Uterus (tissue), 2 donors: ENCODE results near the gene LTBP1.

Experiments used
- POLR2A ChIP-seq, 2 donors: fragments of 450-650 bp; IDR thresholded peaks; one replicate each; pipeline ENCODE4 v1.6.1; 2016; ENCODE audit warnings: antibody characterized with exemption in 2 of 2, mild to moderate bottlenecking in 1 of 2, moderate library complexity in 1 of 2
- TF ChIP-seq, protein P1 (sequence below), 4 experiments: fragments of 200-600 bp in 2 of 4; fragments of 450-650 bp in 2 of 4; sonication (generic) in 2 of 4; IDR thresholded peaks; one replicate each; pipeline ENCODE4 v1.5.1; 2016 to 2019; ENCODE audit warnings: antibody characterized with exemption in 4 of 4, mild to moderate bottlenecking in 2 of 4, moderate library complexity in 1 of 4

DNA sequence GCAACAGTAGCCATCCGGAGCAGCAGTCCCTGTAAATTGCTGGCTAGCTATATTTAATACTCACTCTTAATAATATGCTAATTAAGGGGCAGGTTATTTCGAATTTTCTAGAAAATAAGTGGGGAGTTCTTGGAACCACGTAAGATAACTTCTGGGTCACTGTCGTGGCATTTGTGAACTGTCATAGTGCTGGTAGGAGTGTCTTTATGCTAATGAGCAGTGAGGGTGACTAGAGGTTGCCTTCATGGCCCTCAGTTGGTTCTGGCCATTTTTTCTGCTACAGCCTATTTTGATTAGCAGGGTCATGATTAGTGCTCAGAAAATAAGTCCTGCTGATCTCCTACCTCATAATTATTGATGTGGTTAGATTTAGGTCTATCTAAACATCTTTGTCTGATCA lies 279.8 kb downstream of the LTBP1 start:
- TF ChIP-seq, protein P1, sequence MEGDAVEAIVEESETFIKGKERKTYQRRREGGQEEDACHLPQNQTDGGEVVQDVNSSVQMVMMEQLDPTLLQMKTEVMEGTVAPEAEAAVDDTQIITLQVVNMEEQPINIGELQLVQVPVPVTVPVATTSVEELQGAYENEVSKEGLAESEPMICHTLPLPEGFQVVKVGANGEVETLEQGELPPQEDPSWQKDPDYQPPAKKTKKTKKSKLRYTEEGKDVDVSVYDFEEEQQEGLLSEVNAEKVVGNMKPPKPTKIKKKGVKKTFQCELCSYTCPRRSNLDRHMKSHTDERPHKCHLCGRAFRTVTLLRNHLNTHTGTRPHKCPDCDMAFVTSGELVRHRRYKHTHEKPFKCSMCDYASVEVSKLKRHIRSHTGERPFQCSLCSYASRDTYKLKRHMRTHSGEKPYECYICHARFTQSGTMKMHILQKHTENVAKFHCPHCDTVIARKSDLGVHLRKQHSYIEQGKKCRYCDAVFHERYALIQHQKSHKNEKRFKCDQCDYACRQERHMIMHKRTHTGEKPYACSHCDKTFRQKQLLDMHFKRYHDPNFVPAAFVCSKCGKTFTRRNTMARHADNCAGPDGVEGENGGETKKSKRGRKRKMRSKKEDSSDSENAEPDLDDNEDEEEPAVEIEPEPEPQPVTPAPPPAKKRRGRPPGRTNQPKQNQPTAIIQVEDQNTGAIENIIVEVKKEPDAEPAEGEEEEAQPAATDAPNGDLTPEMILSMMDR (IDR thresholded peaks at IDR 0.05), result no peak
- TF ChIP-seq POLR2A (IDR thresholded peaks at IDR 0.05), result no peak
